H9 (cell line): Measurements from ENCODE around the gene BTRC. TPM values are rescaled to one million over a fixed set of nuclear protein-coding genes. Genes with fewer than 3 reads are reported as not detected.
"Not testable (repeated sequence)": the region's sequence is repeated elsewhere in the genome, so short reads cannot be mapped to it uniquely, and the experiment has no call there.

ENCODE experiments used
- DNase-seq: peaks from one replicate; pipeline ENCODE4 v3.0.0-alpha.2; 2017
- H2AFZ ChIP-seq: one replicate; pipeline ENCODE4 v1.6.1; 2013; ENCODE audit warnings: mild to moderate bottlenecking, low read length, control low read depth, moderate library complexity
- H2AK5ac ChIP-seq: 2 replicates; pipeline ENCODE4 v1.6.1; 2013; ENCODE audit warnings: low read length, control low read depth, mixed read lengths; ENCODE audit not compliant: insufficient read length
- H2BK120ac ChIP-seq: one replicate; pipeline ENCODE4 v1.6.1; 2013; ENCODE audit warnings: low read depth, mild to moderate bottlenecking, low read length, control low read depth, inconsistent platforms; ENCODE audit not compliant: poor library complexity, severe bottlenecking
- H2BK12ac ChIP-seq: 2 replicates; pipeline ENCODE4 v1.6.1; 2013; ENCODE audit warnings: low read length, control low read depth, mixed read lengths, low read depth; ENCODE audit not compliant: insufficient read length
- H2BK15ac ChIP-seq: 2 replicates; pipeline ENCODE4 v1.6.1; 2013; ENCODE audit warnings: low read depth, low read length, control low read depth
- H2BK20ac ChIP-seq: one replicate; pipeline ENCODE4 v1.6.1; 2013; ENCODE audit warnings: low read depth, mild to moderate bottlenecking, low read length, control low read depth, inconsistent platforms; ENCODE audit not compliant: poor library complexity, severe bottlenecking
- H2BK5ac ChIP-seq: 2 replicates; pipeline ENCODE4 v1.6.1; 2013; ENCODE audit warnings: low read length, control low read depth, mixed read lengths; ENCODE audit not compliant: insufficient read length
- H3K14ac ChIP-seq: 2 replicates; pipeline ENCODE4 v1.6.1; 2013; ENCODE audit warnings: low read length, control low read depth; ENCODE audit not compliant: insufficient read depth
- H3K18ac ChIP-seq: 2 replicates; pipeline ENCODE4 v1.6.1; 2013; ENCODE audit warnings: low read depth, mild to moderate bottlenecking, mixed read lengths, low read length, control low read depth; ENCODE audit not compliant: insufficient read length
- H3K23ac ChIP-seq: 2 replicates; pipeline ENCODE4 v1.6.1; 2013; ENCODE audit warnings: low read length, control low read depth, mixed read lengths, low read depth; ENCODE audit not compliant: insufficient read length
- H3K23me2 ChIP-seq: 2 replicates; pipeline ENCODE4 v1.6.1; 2013; ENCODE audit warnings: low read depth, mild to moderate bottlenecking, mixed read lengths, low read length, control low read depth; ENCODE audit not compliant: insufficient read length, poor library complexity, severe bottlenecking
- H3K27ac ChIP-seq: 2 replicates; pipeline ENCODE4 v1.5.1; 2013; ENCODE audit warnings: low read length, control low read depth, mixed read lengths, low read depth; ENCODE audit not compliant: insufficient read length
- H3K27me3 ChIP-seq: 2 replicates; pipeline ENCODE4 v1.6.1; 2013; ENCODE audit warnings: low read length, control low read depth, inconsistent platforms; ENCODE audit not compliant: insufficient read depth
- H3K4ac ChIP-seq: 2 replicates; pipeline ENCODE4 v1.6.1; 2013; ENCODE audit warnings: low read depth, mild to moderate bottlenecking, control low read depth, inconsistent platforms, low read length, moderate library complexity
- H3K4me1 ChIP-seq: 2 replicates; pipeline ENCODE4 v1.6.1; 2013; ENCODE audit warnings: low read length, control low read depth, inconsistent platforms; ENCODE audit not compliant: insufficient read depth
- H3K4me2 ChIP-seq: 2 replicates; pipeline ENCODE4 v1.6.1; 2013; ENCODE audit warnings: low read length, control low read depth, mixed read lengths; ENCODE audit not compliant: insufficient read length, insufficient read depth
- H3K56ac ChIP-seq: 2 replicates; pipeline ENCODE4 v1.6.1; 2013; ENCODE audit warnings: low read depth, mild to moderate bottlenecking, mixed read lengths, low read length, control low read depth; ENCODE audit not compliant: insufficient read length
- H3K79me1 ChIP-seq: 2 replicates; pipeline ENCODE4 v1.6.1; 2013; ENCODE audit warnings: low read depth, mild to moderate bottlenecking, moderate library complexity, low read length, control low read depth, inconsistent platforms; ENCODE audit not compliant: insufficient read depth, poor library complexity, severe bottlenecking
- H3K79me2 ChIP-seq: 2 replicates; pipeline ENCODE4 v1.6.1; 2013; ENCODE audit warnings: low read length, control low read depth, inconsistent platforms; ENCODE audit not compliant: insufficient read depth
- H3K9ac ChIP-seq: 2 replicates; pipeline ENCODE4 v1.6.1; 2013; ENCODE audit warnings: low read length, control low read depth, mixed read lengths; ENCODE audit not compliant: insufficient read length; ENCODE audit errors: extremely low read depth
- H3K9me3 ChIP-seq: one replicate; pipeline ENCODE4 v1.6.1; 2013; ENCODE audit warnings: low read depth, low read length, inconsistent platforms; ENCODE audit not compliant: control insufficient read depth
- H3T11ph ChIP-seq: one replicate; pipeline ENCODE4 v1.6.1; 2013; ENCODE audit warnings: mild to moderate bottlenecking, low read length, control low read depth, inconsistent platforms
- H4K20me1 ChIP-seq: one replicate; pipeline ENCODE4 v1.6.1; 2013; ENCODE audit not compliant: control insufficient read depth, insufficient read length, insufficient read depth
- H4K5ac ChIP-seq: 2 replicates; pipeline ENCODE4 v1.6.1; 2013; ENCODE audit warnings: low read depth, mild to moderate bottlenecking, mixed read lengths, low read length, control low read depth; ENCODE audit not compliant: insufficient read length
- H4K8ac ChIP-seq: replicated peaks from 2 replicates; pipeline ENCODE4 v1.6.1; 2013; ENCODE audit warnings: low read length, control low read depth, mixed read lengths, low read depth; ENCODE audit not compliant: insufficient read length
- H4K91ac ChIP-seq: 2 replicates; pipeline ENCODE4 v1.6.1; 2013; ENCODE audit warnings: low read depth, mild to moderate bottlenecking, moderate library complexity, mixed read lengths, low read length, control low read depth; ENCODE audit not compliant: insufficient read length
- H3K27ac Mint-ChIP-seq, 3 experiments: 2 replicates in 2 of 3; 3 replicates in 1 of 3; pipeline ENCODE4 v1.8.0; 2020 to 2021; ENCODE audit warnings: mixed read lengths in 3 of 3, mild to moderate bottlenecking in 1 of 3, moderate library complexity in 1 of 3
- H3K27me3 Mint-ChIP-seq: 2 replicates; pipeline ENCODE4 v1.8.0; 2021; ENCODE audit warnings: low read depth, mild to moderate bottlenecking, moderate library complexity, mixed read lengths
- H3K36me3 Mint-ChIP-seq, 3 experiments: 2 replicates in 2 of 3; 3 replicates in 1 of 3; pipeline ENCODE4 v1.8.0; 2020 to 2021; ENCODE audit warnings: low read depth in 3 of 3, mixed read lengths in 3 of 3; ENCODE audit not compliant: insufficient read depth in 1 of 3
- H3K4me1 Mint-ChIP-seq, 2 experiments: 2 replicates each; pipeline ENCODE4 v1.8.0; 2020; ENCODE audit warnings: mixed read lengths in 2 of 2
- H3K4me3 Mint-ChIP-seq, 2 experiments: 2 replicates in 1 of 2; 3 replicates in 1 of 2; pipeline ENCODE4 v1.8.0; 2020 to 2021; ENCODE audit warnings: mild to moderate bottlenecking in 2 of 2, mixed read lengths in 2 of 2, moderate library complexity in 1 of 2
- H3K9me3 Mint-ChIP-seq, 2 experiments: 2 replicates in 1 of 2; 3 replicates in 1 of 2; pipeline ENCODE4 v1.8.0; 2020; ENCODE audit warnings: mild to moderate bottlenecking in 2 of 2, mixed read lengths in 2 of 2, moderate library complexity in 1 of 2
- WGBS: extraction: QIAGEN DNeasy Blood & Tissue Kit; methylation state at CpG from one replicate; pipeline ENCODE4 v1.1.7; 2013; ENCODE audit warnings: missing lambda C conversion rate, low lambda C conversion rate, mixed read lengths; ENCODE audit not compliant: insufficient read length; ENCODE audit errors: extremely low coverage; 5-methylcytosine and 5-hydroxymethylcytosine counted together
- total RNA-seq: library from RNA; stranded (reverse); gene quantifications from 2 replicates; pipeline ENCODE4 v1.2.1, GENCODE V29; 2021

The BTRC gene
- total RNA-seq, 1 experiment from 2014 or later: 24.2 TPM

DNA sequence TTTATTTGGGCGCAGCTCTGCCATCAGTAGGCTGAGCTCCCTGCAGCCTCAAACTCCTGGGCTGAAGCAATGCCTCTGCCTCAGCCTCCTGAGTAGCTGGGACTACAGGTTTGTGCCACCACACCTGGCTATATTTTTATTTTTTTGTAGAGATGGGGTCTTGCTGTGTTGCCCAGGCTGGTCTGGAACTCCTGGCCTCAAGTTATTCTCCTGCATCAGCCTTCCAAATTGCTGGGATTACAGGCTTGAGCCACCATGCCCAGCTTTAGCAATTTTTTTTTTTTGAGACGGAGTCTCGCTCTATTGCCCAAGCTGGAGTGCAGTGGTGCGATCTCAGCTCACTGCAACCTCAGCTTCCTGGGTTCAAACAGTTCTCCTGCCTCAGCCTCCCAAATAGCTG lies 6.9 kb downstream of the BTRC start:
- H4K5ac ChIP-seq, H3K23me2 ChIP-seq, H3K9me3 Mint-ChIP-seq, H3K9me3 ChIP-seq, H2BK120ac ChIP-seq, H4K8ac ChIP-seq, H3K4me1 Mint-ChIP-seq, H3K4me3 Mint-ChIP-seq, H3K27ac Mint-ChIP-seq, H2BK20ac ChIP-seq, H3K18ac ChIP-seq, H3K79me1 ChIP-seq, H2BK5ac ChIP-seq, H2AK5ac ChIP-seq, H3K9ac ChIP-seq, H2AFZ ChIP-seq, H3K27ac ChIP-seq, H3K4me2 ChIP-seq, H3K79me2 ChIP-seq, H3K36me3 Mint-ChIP-seq, H2BK12ac ChIP-seq, H3T11ph ChIP-seq, H3K56ac ChIP-seq, H4K20me1 ChIP-seq, H2BK15ac ChIP-seq, H3K14ac ChIP-seq, DNase-seq, H3K27me3 ChIP-seq, H3K4me1 ChIP-seq, H3K27me3 Mint-ChIP-seq, H4K91ac ChIP-seq, H3K4ac ChIP-seq, H3K23ac ChIP-seq: not testable (repeated sequence)
- no CpG with 5 or more reads among the region's 4 CpGs for WGBS
